IMR-90 (cell line): ENCODE measurements around the gene CCM2.

Experiments used
- BHLHE40 ChIP-seq: fragments of 150-350 bp; IDR thresholded peaks from 2 replicates; pipeline ENCODE4 v1.6.1; 2016; ENCODE audit warnings: mild to moderate bottlenecking, low read depth, low read length
- CEBPB ChIP-seq: IDR thresholded peaks from 2 replicates; pipeline ENCODE4 v1.6.1; 2012; ENCODE audit warnings: low read depth, low read length, improper control_type of control experiment
- ELK1 ChIP-seq: fragments of 150-350 bp; IDR thresholded peaks from 2 replicates; pipeline ENCODE4 v1.6.1; 2016; ENCODE audit warnings: low read depth, mild to moderate bottlenecking, low read length, moderate library complexity, borderline replicate concordance
- FOS ChIP-seq: fragments of 150-350 bp; IDR thresholded peaks from 2 replicates; pipeline ENCODE4 v1.6.1; 2016; ENCODE audit warnings: low read depth, low read length
- MAFK ChIP-seq: IDR thresholded peaks from 2 replicates; pipeline ENCODE4 v1.6.1; 2012; ENCODE audit warnings: low read depth, low read length, improper control_type of control experiment
- MAZ ChIP-seq: IDR thresholded peaks from 2 replicates; pipeline ENCODE4 v1.6.1; 2012; ENCODE audit warnings: low read depth, mild to moderate bottlenecking, low read length, improper control_type of control experiment, moderate library complexity, borderline replicate concordance
- MXI1 ChIP-seq: IDR thresholded peaks from 2 replicates; pipeline ENCODE4 v1.6.1; 2012; ENCODE audit warnings: low read depth, mild to moderate bottlenecking, low read length, moderate library complexity, borderline replicate concordance
- NFE2L2 ChIP-seq: fragments of 150-350 bp; IDR thresholded peaks from 2 replicates; pipeline ENCODE4 v1.6.1; 2016; ENCODE audit warnings: low read depth, mild to moderate bottlenecking, low read length
- POLR2A ChIP-seq: IDR thresholded peaks from 2 replicates; pipeline ENCODE4 v1.6.1; 2012; ENCODE audit warnings: mild to moderate bottlenecking, low read depth, low read length
- RAD21 ChIP-seq: IDR thresholded peaks from 2 replicates; pipeline ENCODE4 v1.6.1; 2012; ENCODE audit warnings: low read length, improper control_type of control experiment
- RCOR1 ChIP-seq: IDR thresholded peaks from 2 replicates; pipeline ENCODE4 v1.6.1; 2012; ENCODE audit warnings: mild to moderate bottlenecking, low read length, improper control_type of control experiment; ENCODE audit not compliant: insufficient replicate concordance
- RFX5 ChIP-seq: IDR thresholded peaks from 2 replicates; pipeline ENCODE4 v1.8.0; 2012; ENCODE audit warnings: low read depth, mild to moderate bottlenecking, low read length, moderate library complexity
- USF2 ChIP-seq: fragments of 150-350 bp; IDR thresholded peaks from 2 replicates; pipeline ENCODE4 v1.6.1; 2017; ENCODE audit warnings: mild to moderate bottlenecking, antibody characterized with exemption, low read length, low read depth
- TF ChIP-seq, protein P1 (sequence below): conservative IDR thresholded peaks from 2 replicates; pipeline ENCODE4 v1.5.1; 2012; ENCODE audit warnings: mild to moderate bottlenecking, low read depth, low read length, improper control_type of control experiment

DNA sequence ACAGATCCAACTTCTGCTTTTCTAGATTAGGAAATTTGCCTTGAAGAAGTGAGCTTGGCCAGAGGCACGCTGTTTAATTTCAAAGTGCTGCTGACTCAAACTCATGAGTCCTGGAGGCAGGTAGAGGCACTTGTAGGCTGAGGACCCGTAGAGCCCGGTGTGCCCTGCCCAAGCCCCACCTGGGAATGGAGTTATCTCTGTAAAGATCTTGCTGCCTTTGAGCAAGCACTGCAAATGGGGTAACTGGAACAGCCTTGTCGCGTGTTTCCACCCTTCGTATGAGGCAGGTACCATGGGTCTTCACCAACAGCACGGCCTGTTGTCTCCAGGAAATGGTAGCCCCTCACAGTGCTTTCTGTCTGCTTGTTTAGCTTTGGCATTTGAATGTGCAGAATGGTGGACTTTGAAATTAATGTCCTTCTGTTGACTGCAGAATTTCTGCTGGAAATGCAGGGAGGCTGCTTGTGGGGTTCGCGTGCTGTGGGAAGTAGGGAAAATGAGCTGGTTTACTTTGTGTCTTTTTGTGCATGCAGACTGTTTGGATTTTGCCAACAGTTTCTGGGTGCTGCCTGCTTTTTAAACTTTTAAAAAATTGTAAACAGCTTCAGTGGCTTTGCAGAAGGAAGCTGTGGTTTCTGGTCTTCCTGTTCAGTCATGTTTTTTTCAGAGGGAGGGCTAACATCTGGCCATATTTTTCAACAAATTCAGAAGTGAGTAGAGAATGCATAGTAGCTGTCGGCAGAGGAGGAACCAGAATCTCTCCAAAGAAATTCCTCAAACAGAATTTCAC, 27.2 kb downstream of the CCM2 start:
- TF ChIP-seq POLR2A (no peak), CEBPB (no peak), RCOR1 (no peak), BHLHE40 (no peak), USF2 (no peak), RAD21 (no peak), RFX5 (no peak), MAFK (no peak), ELK1 (no peak), FOS (no peak), MAZ (no peak), MXI1 (no peak), NFE2L2 (no peak)
- TF ChIP-seq, protein P1, sequence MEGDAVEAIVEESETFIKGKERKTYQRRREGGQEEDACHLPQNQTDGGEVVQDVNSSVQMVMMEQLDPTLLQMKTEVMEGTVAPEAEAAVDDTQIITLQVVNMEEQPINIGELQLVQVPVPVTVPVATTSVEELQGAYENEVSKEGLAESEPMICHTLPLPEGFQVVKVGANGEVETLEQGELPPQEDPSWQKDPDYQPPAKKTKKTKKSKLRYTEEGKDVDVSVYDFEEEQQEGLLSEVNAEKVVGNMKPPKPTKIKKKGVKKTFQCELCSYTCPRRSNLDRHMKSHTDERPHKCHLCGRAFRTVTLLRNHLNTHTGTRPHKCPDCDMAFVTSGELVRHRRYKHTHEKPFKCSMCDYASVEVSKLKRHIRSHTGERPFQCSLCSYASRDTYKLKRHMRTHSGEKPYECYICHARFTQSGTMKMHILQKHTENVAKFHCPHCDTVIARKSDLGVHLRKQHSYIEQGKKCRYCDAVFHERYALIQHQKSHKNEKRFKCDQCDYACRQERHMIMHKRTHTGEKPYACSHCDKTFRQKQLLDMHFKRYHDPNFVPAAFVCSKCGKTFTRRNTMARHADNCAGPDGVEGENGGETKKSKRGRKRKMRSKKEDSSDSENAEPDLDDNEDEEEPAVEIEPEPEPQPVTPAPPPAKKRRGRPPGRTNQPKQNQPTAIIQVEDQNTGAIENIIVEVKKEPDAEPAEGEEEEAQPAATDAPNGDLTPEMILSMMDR: no peak
